GM12865 (cell line): ENCODE measurements around the gene ZDHHC4.

ENCODE experiments used
- DNase-seq: peaks from one replicate; pipeline ENCODE4 v3.0.0; 2010; ENCODE audit warnings: low read depth
- H3K4me3 ChIP-seq: 2 replicates; pipeline ENCODE4 v1.5.1; 2011; ENCODE audit warnings: mild to moderate bottlenecking, low read depth, low read length, control low read depth
- TF ChIP-seq, protein P1 (sequence below): IDR thresholded peaks from 2 replicates; pipeline ENCODE4 v1.5.1; 2011; ENCODE audit warnings: low read length, control low read depth, low read depth, inconsistent platforms; ENCODE audit not compliant: insufficient read depth; ENCODE audit errors: missing control alignments

The ZDHHC4 gene

DNA sequence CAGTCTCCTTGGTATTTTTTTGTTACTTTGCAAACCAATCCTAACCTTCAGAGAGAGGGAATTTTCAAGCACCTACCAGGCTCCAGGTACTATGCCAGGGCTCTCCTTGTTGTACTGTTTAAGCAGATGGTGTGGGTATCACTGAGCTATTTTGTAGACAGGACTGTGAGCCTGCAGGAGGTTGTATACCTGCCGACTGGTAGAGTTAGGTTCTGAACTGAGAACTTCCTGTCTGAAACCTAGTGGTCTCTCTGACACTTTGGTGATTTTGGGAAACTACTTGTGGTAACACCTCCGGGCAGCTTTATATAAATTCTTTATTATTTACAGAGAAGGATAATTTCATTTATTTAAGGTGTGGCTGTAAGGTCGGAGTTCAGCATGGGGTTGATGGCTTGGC is 42.7 kb downstream of the ZDHHC4 start:
- no peak overlapping the region for H3K4me3 ChIP-seq
- DNase-seq: peak; percentile 43
- TF ChIP-seq, protein P1, sequence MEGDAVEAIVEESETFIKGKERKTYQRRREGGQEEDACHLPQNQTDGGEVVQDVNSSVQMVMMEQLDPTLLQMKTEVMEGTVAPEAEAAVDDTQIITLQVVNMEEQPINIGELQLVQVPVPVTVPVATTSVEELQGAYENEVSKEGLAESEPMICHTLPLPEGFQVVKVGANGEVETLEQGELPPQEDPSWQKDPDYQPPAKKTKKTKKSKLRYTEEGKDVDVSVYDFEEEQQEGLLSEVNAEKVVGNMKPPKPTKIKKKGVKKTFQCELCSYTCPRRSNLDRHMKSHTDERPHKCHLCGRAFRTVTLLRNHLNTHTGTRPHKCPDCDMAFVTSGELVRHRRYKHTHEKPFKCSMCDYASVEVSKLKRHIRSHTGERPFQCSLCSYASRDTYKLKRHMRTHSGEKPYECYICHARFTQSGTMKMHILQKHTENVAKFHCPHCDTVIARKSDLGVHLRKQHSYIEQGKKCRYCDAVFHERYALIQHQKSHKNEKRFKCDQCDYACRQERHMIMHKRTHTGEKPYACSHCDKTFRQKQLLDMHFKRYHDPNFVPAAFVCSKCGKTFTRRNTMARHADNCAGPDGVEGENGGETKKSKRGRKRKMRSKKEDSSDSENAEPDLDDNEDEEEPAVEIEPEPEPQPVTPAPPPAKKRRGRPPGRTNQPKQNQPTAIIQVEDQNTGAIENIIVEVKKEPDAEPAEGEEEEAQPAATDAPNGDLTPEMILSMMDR: no peak

DNA sequence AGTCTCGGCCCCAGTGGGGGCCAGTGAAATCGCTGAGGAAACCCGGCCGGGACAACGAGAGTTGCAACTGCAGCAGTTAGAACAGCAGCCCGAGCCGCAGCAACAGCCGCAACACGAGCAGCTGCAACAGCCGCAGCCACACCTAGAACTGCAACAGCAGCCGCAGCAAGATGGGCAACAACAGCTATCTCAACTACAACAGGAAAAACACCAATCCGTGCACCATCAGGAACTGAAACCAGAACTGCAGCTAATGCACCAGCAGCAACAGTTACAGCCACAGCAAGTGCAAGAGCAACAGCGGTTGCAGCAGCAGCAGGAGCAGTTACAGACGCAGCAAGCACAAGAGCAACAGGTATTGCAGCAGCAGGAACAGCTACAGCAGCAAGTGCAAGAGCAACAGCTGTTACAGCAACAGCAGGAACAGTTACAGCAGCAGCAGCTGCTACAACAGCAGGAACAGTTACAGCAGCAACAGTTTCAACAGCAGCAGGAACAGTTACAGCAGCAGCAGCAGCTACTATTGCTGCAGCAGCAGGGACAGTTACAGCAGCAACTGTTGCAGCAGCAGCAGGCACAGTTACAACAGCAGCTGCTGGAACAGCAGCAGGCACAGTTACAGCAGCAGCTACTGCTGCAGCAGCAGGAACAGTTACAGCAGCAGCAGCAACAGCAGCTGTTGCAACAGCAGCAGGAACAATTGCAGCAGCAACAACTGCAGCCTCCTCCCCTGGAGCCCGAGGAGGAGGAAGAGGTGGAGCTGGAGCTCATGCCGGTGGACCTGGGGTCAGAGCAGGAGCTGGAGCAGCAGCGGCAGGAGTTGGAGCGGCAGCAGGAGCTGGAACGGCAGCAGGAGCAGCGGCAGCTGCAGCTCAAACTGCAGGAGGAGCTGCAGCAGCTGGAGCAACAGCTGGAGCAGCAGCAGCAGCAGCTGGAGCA is 44.2 kb downstream of the ZDHHC4 start:
- H3K4me3 ChIP-seq: no peak overlapping the region
- TF ChIP-seq, protein P1: no peak
- DNase-seq: peak; percentile 29

DNA sequence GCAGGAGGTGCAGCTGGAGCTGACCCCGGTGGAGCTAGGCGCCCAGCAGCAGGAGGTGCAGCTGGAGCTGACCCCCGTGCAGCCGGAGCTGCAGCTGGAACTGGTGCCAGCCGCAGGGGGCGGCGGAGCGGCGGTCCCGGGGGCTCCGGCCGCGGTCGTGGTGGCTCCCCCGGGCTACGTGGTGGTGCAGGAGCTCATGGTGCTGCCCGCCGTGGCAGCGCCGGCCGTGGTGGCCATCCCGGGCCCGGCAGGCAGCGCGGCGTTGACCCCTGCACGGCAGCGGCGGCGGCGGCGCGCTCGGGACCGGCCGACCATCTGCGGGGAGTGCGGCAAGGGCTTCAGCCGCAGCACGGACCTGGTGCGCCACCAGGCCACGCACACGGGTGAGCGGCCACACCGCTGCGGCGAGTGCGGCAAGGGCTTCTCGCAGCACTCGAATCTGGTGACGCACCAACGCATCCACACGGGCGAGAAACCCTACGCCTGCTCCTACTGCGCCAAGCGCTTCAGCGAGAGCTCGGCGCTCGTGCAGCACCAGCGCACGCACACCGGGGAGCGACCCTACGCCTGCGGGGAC is 45.0 kb downstream of the ZDHHC4 start:
- DNase-seq: no peak
- H3K4me3 ChIP-seq: no peak overlapping the region
- TF ChIP-seq, protein P1: no peak

DNA sequence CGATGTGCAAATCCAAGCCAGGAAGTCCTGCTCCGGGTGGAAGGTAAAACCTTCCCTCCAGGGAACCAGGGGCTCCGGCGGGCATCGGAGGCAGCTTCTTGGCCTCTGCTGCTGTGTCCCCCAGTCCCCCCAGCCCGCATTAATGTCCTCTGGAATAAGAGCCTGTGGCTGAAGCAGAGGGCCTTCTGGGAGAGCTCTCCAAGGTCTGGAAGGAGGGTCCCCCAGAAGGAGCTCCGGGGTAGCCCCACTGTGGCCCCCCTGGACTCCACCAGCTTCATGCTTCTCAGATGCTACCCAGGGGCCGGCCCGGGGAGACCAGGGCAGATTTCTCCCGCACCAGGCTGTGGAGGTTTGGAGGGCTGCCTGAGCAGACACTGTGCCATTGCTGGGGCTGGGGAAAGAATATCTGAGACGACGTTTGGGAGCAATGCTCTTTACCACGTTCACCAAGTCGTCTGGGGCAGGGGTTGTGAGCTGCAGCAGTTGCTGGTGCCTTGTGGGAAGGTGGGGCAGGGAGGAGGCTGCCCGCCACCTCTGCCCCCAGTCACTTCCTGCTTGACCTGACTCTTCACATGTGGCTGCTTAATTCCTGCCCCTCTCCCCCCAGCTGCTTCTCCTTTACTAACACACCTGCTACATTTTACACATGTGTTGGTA is 46.5 kb downstream of the ZDHHC4 start:
- no peak overlapping the region for H3K4me3 ChIP-seq
- TF ChIP-seq, protein P1: no peak
- DNase-seq: peak; percentile 69

DNA sequence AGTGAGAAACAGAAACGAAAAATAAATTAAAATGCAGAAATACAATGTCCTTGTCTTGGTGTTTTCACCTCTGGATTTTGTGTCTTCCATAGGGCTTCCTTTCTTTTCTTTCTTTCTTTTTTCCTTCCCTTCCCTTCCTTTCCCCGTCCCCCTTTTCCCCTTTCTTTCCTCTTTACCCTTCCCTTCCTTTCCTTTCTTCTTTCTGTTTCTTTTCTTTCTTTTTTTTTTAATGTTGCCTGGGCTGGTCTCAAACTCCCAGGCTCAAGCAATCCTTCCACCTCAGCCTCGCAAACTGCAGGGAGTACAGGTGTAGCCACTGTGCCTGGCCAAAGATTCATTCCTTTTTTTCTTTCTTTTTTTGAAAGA is 47.0 kb downstream of the ZDHHC4 start:
- no peak overlapping the region for H3K4me3 ChIP-seq
- TF ChIP-seq, protein P1: no peak
- no peak for DNase-seq

DNA sequence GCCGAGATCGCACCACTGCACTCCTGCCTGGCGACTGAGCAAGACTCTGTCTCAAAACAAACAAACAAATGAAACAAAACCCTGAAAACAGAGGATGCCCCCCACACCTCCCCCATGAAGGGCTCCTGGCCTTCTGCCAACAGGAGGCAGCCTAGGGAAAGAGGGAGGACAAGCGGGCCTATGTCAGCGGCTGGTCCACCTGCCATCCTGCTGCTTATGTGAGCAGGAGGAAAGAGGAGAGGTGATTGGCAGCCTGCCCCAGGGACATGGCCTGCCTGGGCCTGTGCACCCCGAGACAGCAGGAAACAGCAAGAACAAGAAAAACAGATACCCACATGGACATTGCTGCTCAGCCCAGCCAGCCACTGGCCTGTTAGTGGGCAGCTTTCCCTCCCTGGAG is 50.8 kb downstream of the ZDHHC4 start:
- DNase-seq: no peak
- no peak overlapping the region for H3K4me3 ChIP-seq
- TF ChIP-seq, protein P1: no peak
